SK-N-SH (cell line): ENCODE data around the gene FBXW5. TPM values are rescaled to one million over a fixed set of nuclear protein-coding genes. Genes with fewer than 3 reads are reported as not detected.

ENCODE experiments used
- CTCF ChIA-PET: fragments of 300-600, 350-600 bp; formaldehyde crosslinking; extraction: SDS; loops from one replicate; lab custom pipeline; 2021; lab: Yijun Ruan, JAX
- POLR2A ChIA-PET: fragments of 350-600 bp; sonication (Branson Sonifier 250); formaldehyde crosslinking; extraction: SDS; loops from one replicate; lab custom pipeline; 2020; ENCODE audit warnings: antibody characterized with exemption, inconsistent platforms; lab: Yijun Ruan, JAX
- DNase-seq: peaks from one replicate; pipeline ENCODE4 v3.0.0; 2012
- H2AFZ ChIP-seq: fragments of 200-600 bp; sonication (generic); 2 replicates; pipeline ENCODE4 v1.8.1; 2016; ENCODE audit warnings: antibody characterized with exemption, mild to moderate bottlenecking, low read depth
- H3F3A ChIP-seq: fragments of 200-600 bp; sonication (generic); replicated peaks from 2 replicates; pipeline ENCODE3; 2016; ENCODE audit warnings: antibody characterized with exemption, mild to moderate bottlenecking; ENCODE audit not compliant: insufficient read depth
- H3K27ac ChIP-seq, 2 experiments: fragments of 200-500 bp in 1 of 2; fragments of 200-600 bp in 1 of 2; sonication (Bioruptor generic) in 1 of 2; sonication (generic), shearing (Covaris generic) in 1 of 2; 2 replicates each; pipeline versions ENCODE4 v1.5.1 to v1.6.1; 2014 to 2016; ENCODE audit warnings: low read depth in 2 of 2, inconsistent platforms in 1 of 2, low read length in 1 of 2, mild to moderate bottlenecking in 1 of 2, mixed read lengths in 1 of 2
- H3K27me3 ChIP-seq: fragments of 200-600 bp; sonication (generic), shearing (Covaris generic); 2 replicates; pipeline ENCODE4 v1.6.1; 2016; ENCODE audit warnings: mixed run types; ENCODE audit not compliant: insufficient read depth
- H3K36me3 ChIP-seq, 2 experiments: fragments of 200-500 bp in 1 of 2; fragments of 200-600 bp in 1 of 2; sonication (Bioruptor generic) in 1 of 2; sonication (generic) in 1 of 2; replicated peaks in 1 of 2; 2 replicates each; pipeline versions ENCODE3 to v1.5.1; 2014 to 2016; ENCODE audit warnings: low read length in 1 of 2, mild to moderate bottlenecking in 1 of 2; ENCODE audit not compliant: insufficient read depth in 2 of 2, control insufficient read depth in 1 of 2
- H3K4me1 ChIP-seq, 2 experiments: fragments of 200-500 bp in 1 of 2; fragments of 200-600 bp in 1 of 2; sonication (Bioruptor generic) in 1 of 2; sonication (generic), shearing (Covaris generic) in 1 of 2; 2 replicates each; pipeline versions ENCODE4 v1.5.1 to v1.6.1; 2014 to 2016; ENCODE audit warnings: low read depth in 1 of 2, low read length in 1 of 2, mixed run types in 1 of 2; ENCODE audit not compliant: insufficient read depth in 2 of 2, control insufficient read depth in 1 of 2
- H3K4me2 ChIP-seq: fragments of 200-600 bp; sonication (generic), shearing (Covaris generic); 2 replicates; pipeline ENCODE4 v1.6.1; 2017; ENCODE audit warnings: mixed run types
- H3K4me3 ChIP-seq, 2 experiments: fragments of 200-500 bp in 1 of 2; fragments of 200-600 bp in 1 of 2; sonication (Bioruptor generic) in 1 of 2; sonication (generic), shearing (Covaris generic) in 1 of 2; 2 replicates each; pipeline versions ENCODE4 v1.5.1 to v1.8.1; 2014 to 2016; ENCODE audit warnings: low read depth in 2 of 2, inconsistent platforms in 1 of 2, low read length in 1 of 2, mild to moderate bottlenecking in 1 of 2, mixed read lengths in 1 of 2, moderate library complexity in 1 of 2
- H3K79me2 ChIP-seq: fragments of 200-600 bp; sonication (generic); 2 replicates; pipeline ENCODE4 v1.8.1; 2017; ENCODE audit warnings: mild to moderate bottlenecking; ENCODE audit not compliant: insufficient read depth
- H3K9ac ChIP-seq: fragments of 200-600 bp; sonication (generic); 2 replicates; pipeline ENCODE4 v1.6.1; 2017; ENCODE audit warnings: mixed run types
- H3K9me2 ChIP-seq: fragments of 200-600 bp; sonication (generic); 2 replicates; pipeline ENCODE4 v1.6.1; 2017; ENCODE audit warnings: mixed run types
- H3K9me3 ChIP-seq: fragments of 200-600 bp; sonication (generic); 2 replicates; pipeline ENCODE4 v1.6.1; 2017; ENCODE audit warnings: mixed run types, mild to moderate bottlenecking, moderate library complexity
- H4K20me1 ChIP-seq: fragments of 200-600 bp; sonication (generic); 2 replicates; pipeline ENCODE4 v1.6.1; 2017; ENCODE audit warnings: mild to moderate bottlenecking, mixed run types; ENCODE audit not compliant: insufficient read depth
- FOXM1 ChIP-seq: IDR thresholded peaks from 2 replicates; pipeline ENCODE4 v1.4.0; 2012; ENCODE audit warnings: low read depth, mild to moderate bottlenecking
- NFIC ChIP-seq: IDR thresholded peaks from 2 replicates; pipeline ENCODE4 v1.4.0; 2012; ENCODE audit warnings: borderline replicate concordance
- POLR2AphosphoS5 ChIP-seq: IDR thresholded peaks from 2 replicates; pipeline ENCODE4 v1.6.1; 2012; ENCODE audit warnings: low read depth, low read length
- RCOR1 ChIP-seq: fragments of 150-350 bp; IDR thresholded peaks from 2 replicates; pipeline ENCODE4 v1.6.1; 2017; ENCODE audit warnings: antibody characterized with exemption, low read length
- RXRA ChIP-seq: IDR thresholded peaks from 2 replicates; pipeline ENCODE4 v1.4.0; 2012; ENCODE audit warnings: low read depth, mild to moderate bottlenecking, borderline replicate concordance
- SIN3A ChIP-seq: IDR thresholded peaks from 2 replicates; pipeline ENCODE4 v1.6.1; 2012; ENCODE audit warnings: low read depth, mild to moderate bottlenecking, low read length, moderate library complexity, borderline replicate concordance
- SMC3 ChIP-seq: IDR thresholded peaks from 2 replicates; pipeline ENCODE4 v1.6.1; 2012; ENCODE audit warnings: low read depth, low read length, improper control_type of control experiment
- TCF12 ChIP-seq: IDR thresholded peaks from 2 replicates; pipeline ENCODE4 v1.4.0; 2012
- TEAD4 ChIP-seq: IDR thresholded peaks from 2 replicates; pipeline ENCODE4 v1.4.0; 2012; ENCODE audit warnings: mild to moderate bottlenecking, borderline replicate concordance; ENCODE audit not compliant: insufficient read depth
- YY1 ChIP-seq: IDR thresholded peaks from 2 replicates; pipeline ENCODE4 v1.4.0; 2012; ENCODE audit warnings: low read depth, mild to moderate bottlenecking
- WGBS: methylation state at CpG from one replicate; pipeline ENCODE4 v1.1.6; 2017; ENCODE audit warnings: low lambda C conversion rate; 5-methylcytosine and 5-hydroxymethylcytosine counted together
- polyA plus RNA-seq, 3 experiments: library from polyadenylated mRNA; depleted of rRNA; stranded (reverse); fragments of >200 nt; gene quantifications; 2 replicates each; pipeline ENCODE4 v1.2.3, GENCODE V29; 2012
- TF ChIP-seq, protein P1 (sequence below): IDR thresholded peaks from 2 replicates; pipeline ENCODE4 v1.4.0; 2012; ENCODE audit warnings: low read depth, borderline replicate concordance
- TF ChIP-seq, protein P2 (sequence below): fragments of 150-350 bp; IDR thresholded peaks from 2 replicates; pipeline ENCODE4 v1.6.1; 2016; ENCODE audit warnings: mild to moderate bottlenecking, low read depth, low read length
- TF ChIP-seq, protein P3 (sequence below): IDR thresholded peaks from 2 replicates; pipeline ENCODE4 v1.6.1; 2012; ENCODE audit warnings: mild to moderate bottlenecking, low read depth, low read length, moderate library complexity

The FBXW5 gene
- polyA plus RNA-seq, 1 of the 3 experiments (the other 2 are of a cell fraction), result 78.9 TPM

DNA sequence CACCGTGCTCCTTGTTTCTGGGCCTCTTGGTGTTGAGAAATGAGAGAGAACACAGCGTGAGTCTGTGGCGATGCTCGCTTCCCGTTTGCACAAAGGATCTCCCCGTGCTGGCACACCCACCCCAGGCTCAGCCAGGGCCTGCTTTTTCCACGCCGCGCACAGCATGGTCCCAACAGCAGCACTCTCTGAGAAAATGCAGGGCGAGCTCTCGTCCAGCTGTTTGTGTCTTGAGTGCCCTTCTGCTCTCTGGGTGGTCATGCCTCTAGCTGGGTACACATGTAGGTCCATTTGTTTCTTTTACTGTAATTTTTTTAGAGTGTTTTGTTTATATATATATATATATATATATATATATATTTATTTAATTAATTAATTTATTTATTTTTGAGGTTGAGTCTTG lies 26.6 kb downstream of the FBXW5 start:
- DNase-seq, result no peak
- no peak overlapping the region for H2AFZ ChIP-seq
- H3K4me3 ChIP-seq, result no peak overlapping the region
- H3K36me3 ChIP-seq, result peaks cover 0 to 34% of the 10 kb centered on the region in 2 experiments
- TF ChIP-seq RXRA (no peak), NFIC (no peak), YY1 (no peak), FOXM1 (no peak), SIN3A (no peak), POLR2AphosphoS5 (no peak), TEAD4 (no peak), SMC3 (no peak), TCF12 (no peak), RCOR1 (no peak)
- TF ChIP-seq, protein P1, sequence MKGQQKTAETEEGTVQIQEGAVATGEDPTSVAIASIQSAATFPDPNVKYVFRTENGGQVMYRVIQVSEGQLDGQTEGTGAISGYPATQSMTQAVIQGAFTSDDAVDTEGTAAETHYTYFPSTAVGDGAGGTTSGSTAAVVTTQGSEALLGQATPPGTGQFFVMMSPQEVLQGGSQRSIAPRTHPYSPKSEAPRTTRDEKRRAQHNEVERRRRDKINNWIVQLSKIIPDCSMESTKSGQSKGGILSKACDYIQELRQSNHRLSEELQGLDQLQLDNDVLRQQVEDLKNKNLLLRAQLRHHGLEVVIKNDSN, result no peak
- TF ChIP-seq, protein P2, sequence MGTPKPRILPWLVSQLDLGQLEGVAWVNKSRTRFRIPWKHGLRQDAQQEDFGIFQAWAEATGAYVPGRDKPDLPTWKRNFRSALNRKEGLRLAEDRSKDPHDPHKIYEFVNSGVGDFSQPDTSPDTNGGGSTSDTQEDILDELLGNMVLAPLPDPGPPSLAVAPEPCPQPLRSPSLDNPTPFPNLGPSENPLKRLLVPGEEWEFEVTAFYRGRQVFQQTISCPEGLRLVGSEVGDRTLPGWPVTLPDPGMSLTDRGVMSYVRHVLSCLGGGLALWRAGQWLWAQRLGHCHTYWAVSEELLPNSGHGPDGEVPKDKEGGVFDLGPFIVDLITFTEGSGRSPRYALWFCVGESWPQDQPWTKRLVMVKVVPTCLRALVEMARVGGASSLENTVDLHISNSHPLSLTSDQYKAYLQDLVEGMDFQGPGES, result no peak
- TF ChIP-seq, protein P3, sequence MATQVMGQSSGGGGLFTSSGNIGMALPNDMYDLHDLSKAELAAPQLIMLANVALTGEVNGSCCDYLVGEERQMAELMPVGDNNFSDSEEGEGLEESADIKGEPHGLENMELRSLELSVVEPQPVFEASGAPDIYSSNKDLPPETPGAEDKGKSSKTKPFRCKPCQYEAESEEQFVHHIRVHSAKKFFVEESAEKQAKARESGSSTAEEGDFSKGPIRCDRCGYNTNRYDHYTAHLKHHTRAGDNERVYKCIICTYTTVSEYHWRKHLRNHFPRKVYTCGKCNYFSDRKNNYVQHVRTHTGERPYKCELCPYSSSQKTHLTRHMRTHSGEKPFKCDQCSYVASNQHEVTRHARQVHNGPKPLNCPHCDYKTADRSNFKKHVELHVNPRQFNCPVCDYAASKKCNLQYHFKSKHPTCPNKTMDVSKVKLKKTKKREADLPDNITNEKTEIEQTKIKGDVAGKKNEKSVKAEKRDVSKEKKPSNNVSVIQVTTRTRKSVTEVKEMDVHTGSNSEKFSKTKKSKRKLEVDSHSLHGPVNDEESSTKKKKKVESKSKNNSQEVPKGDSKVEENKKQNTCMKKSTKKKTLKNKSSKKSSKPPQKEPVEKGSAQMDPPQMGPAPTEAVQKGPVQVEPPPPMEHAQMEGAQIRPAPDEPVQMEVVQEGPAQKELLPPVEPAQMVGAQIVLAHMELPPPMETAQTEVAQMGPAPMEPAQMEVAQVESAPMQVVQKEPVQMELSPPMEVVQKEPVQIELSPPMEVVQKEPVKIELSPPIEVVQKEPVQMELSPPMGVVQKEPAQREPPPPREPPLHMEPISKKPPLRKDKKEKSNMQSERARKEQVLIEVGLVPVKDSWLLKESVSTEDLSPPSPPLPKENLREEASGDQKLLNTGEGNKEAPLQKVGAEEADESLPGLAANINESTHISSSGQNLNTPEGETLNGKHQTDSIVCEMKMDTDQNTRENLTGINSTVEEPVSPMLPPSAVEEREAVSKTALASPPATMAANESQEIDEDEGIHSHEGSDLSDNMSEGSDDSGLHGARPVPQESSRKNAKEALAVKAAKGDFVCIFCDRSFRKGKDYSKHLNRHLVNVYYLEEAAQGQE, result no peak
- TF ChIP-seq, all 33 proteins: peak for 0
- ChIA-PET POLR2A (no interaction called here), CTCF (interaction anchor here (2.0 kb wide), 1 partner anchor 131 kb away, joined by 4 read pairs; no protein-coding TSS in a partner anchor)
- WGBS, result 97% methylated on average over 11 of the region's 11 CpGs
- Histone ChIP-seq H3K9ac (no peak overlapping the region), H4K20me1 (no peaks in the 10 kb centered on the region), H3F3A (no peaks in the 10 kb centered on the region), H3K4me1 (peaks cover 0 to 2% of the 10 kb centered on the region in 2 experiments; a peak in 1 of 4 replicates), H3K79me2 (no peaks in the 10 kb centered on the region), H3K9me3 (no peaks in the 10 kb centered on the region), H3K4me2 (no peak overlapping the region), H3K27ac (no peak overlapping the region), H3K27me3 (no peaks in the 10 kb centered on the region), H3K9me2 (no peaks in the 10 kb centered on the region)
